Measurements from ENCODE around the gene MLH1.
"Not testable (repeated sequence)": the region's sequence is repeated elsewhere in the genome, so short reads cannot be mapped to it uniquely, and the experiment has no call there.

The MLH1 gene

GRCh38 chr3:37039161-37039846 lies 46.0 kb downstream of the MLH1 start:
- no peak for DNase-seq

- DNase-seq, result no peak
These were observed 46.9 kb downstream of the MLH1 start for GRCh38 chr3:37040231-37040630.

DNA sequence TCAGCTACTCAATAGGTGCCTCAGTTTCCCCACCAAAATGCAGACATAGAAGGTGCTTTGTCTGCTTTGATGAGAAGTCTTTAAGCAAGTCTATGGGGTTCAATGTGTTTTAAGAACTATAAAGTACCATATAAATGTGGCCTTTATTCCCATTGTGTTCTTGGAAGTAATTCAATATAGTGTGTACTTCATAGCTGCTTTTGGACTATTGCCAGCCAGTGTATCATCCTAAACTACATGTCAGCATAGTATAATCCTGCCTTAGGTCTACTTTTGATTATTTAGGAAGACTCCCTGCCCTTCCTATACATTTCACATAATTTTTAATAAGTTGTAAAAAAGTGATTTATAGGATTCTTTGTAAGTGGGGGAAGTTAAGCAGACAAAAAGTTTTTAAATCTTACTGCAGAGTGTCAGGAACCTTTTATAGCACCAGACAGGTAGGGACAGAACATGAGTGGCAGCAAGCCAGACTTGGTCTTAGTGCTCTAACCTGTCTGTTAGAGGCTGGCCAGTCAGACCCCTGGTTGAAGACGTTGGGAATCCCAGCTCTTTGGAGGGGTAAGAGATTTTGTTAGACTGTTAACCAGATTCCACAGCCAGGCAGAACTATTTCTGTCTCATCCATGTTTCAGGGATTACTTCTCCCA lies 48.4 kb downstream of the MLH1 start:
- no peak for DNase-seq

DNA sequence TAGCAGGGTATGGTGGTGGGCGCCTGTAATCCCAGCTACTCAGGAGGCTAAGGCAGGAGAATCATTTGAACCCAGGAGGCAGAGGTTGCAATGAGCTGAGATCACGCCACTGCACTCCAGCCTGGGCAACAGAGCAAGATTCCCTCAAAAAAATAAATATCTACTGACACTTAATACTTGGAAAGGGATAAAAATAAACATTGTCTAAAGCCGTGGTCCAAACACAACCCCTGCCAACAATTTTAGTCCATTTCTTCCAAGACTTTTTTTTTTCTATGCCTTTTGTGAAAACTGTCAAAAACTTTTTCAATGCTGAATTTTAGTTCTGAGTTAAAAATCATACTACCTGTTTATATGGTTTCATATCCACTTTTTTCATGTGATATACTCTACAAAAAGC lies 49.4 kb downstream of the MLH1 start:
- DNase-seq, result not testable (repeated sequence)

DNA sequence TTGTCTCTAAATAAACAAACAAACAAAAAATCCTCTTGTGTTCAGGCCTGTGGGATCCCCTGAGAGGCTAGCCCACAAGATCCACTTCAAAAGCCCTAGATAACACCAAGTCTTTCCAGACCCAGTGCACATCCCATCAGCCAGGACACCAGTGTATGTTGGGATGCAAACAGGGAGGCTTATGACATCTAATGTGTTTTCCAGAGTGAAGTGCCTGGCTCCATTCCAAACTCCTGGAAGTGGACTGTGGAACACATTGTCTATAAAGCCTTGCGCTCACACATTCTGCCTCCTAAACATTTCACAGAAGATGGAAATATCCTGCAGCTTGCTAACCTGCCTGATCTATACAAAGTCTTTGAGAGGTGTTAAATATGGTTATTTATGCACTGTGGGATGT lies 57.0 kb downstream of the MLH1 start:
- DNase-seq, result no peak

GRCh38 chr3:37052860-37053259 lies 59.5 kb downstream of the MLH1 start:
- no peak for DNase-seq

- no peak for DNase-seq
These were observed 60.0 kb downstream of the MLH1 start for GRCh38 chr3:37053337-37053736.

DNA sequence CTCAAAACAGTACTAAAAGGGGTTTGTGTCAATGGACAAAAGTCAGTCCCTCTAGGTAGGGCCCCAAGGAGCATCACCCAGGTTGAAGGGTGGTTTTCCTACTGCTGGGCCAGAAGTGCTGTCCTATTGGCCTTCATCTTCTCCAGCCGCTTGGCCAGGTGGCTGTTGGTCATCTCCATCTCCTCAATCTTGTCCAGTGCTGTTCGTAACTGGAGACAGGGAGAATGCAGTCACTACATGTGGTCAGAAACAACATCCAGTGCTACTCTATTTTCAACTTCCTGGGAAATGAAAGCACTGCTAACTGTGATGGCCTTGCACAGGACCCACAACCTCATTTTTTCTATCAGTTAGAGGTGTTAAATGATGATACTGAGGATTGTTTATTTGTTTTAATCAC lies 60.4 kb downstream of the MLH1 start:
- no peak for DNase-seq

GRCh38 chr3:37054370-37054769 lies 61.1 kb downstream of the MLH1 start:
- DNase-seq, result peak; percentile 80

- not testable (repeated sequence) for DNase-seq
These were observed 61.8 kb downstream of the MLH1 start for GRCh38 chr3:37055077-37055476.

GRCh38 chr3:37056826-37057225 lies 63.5 kb downstream of the MLH1 start:
- no peak for DNase-seq

DNA sequence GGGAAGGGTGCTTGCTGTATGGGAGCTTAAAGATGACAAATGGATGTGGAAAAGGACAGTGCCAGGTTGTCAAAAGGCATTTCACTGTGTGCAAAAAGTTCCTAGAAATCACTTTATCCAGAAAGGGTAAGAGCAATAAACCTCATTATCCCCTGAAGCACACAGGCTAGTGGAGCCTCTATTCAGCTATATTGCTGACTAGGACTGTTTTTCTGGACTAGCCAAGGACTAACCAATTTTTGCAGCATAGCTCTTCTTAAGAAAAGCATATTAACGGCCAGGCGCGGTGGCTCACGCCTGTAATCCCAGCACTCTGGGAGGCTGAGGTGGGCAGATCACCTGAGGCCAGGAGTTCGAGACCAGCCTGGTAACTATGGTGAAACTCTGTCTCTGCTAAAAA lies 64.8 kb downstream of the MLH1 start:
- DNase-seq, result no peak

DNA sequence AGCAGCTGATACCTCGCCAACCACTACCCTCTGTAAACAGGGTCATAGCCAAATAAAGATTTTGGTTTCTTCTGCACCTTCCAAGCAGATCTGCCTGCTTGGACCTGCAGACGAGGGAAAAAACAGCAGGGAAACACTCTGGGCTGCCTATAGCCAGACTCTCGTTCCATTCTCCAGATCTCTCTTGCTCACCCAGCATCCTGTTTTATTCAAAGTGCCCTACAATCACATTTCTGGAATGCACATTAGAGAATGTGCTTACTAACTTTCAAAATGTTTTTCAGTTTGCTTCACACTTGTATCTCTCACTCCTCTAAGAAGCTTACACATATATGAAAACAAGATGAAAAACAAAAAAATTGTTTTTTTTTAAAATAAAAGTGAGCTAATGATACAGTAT lies 71.4 kb downstream of the MLH1 start:
- peak; percentile 41 for DNase-seq

GRCh38 chr3:37067577-37067976 lies 74.3 kb downstream of the MLH1 start:
- no peak for DNase-seq

DNA sequence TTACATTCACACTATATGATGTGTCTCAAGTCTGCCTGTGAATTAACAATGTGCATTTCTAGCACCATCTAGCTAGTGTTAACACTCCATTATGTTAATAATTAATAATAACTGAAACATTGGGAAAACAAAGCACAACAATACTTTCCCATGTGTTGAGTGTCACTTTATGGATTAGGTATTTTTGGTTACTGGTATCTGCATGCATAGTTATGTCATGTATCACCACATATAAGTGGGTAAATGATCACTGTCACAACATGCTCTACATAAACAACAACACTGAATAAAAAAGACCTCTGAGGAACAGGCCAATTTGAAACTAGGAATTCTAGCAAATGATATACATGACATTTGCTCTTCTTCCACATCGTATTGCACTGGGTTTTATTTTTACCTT lies 74.7 kb downstream of the MLH1 start:
- DNase-seq, result no peak

GRCh38 chr3:37071921-37072320 lies 78.6 kb downstream of the MLH1 start:
- peak; percentile 80 for DNase-seq

- peak; percentile 95 for DNase-seq
These were observed 79.6 kb downstream of the MLH1 start for GRCh38 chr3:37072892-37073291.

DNA sequence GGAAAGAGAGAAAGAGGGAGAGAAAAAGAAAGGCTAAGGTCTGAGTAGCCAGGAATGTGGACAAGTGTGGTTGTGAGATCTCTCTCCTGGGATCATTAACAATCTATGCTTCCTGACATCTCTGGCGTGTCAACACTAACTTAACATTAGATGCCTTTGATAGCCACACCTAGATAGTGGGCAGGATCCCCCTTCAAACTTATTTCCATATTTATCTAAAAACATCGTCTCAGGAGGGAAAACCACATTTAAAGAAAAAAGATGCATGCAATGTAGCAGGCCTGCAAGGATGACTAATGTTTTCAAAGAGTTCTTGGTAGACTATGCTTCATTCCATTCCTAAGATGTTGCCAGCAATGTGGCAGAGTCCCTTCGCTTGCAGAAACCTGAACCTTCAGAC lies 80.9 kb downstream of the MLH1 start:
- peak; percentile 80 for DNase-seq

DNA sequence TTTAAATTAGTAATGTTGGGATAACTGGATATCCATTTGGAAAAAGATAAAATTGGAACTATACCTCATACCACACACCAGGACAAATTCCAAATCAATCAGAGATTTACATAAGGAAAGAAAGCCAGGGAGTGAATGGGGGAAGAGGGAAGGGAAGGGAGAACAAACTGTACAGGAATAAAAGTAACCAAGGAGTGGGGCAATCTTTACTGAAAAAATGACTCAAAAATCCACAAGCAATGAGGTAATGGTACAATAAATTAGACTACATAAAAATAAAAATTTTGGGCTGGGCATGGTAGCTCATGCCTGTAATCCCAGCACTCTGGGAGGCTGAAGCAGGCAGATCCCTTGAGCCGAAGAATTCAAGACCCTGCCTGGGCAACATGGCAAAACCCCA lies 82.6 kb downstream of the MLH1 start:
- no peak for DNase-seq

GRCh38 chr3:37082317-37082716 lies 89.0 kb downstream of the MLH1 start:
- DNase-seq, result no peak

DNA sequence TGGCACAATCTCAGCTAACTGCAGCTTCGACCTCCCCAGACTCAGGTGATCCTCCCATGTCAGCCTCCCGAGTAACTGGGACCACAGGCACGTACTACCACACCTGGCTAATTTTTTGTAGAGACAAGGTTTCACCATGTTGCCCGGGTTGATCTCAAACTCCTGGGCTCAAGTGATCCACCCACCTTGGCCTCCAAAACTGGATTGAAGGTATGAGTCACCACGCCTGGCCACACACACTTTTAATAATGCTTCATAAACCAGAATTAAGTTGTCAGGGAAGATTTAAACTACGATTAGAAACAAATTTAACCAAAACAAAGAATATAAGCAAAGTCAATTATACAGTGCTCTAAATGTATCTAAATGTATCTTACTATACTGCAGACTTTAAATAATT lies 93.6 kb downstream of the MLH1 start:
- no peak for DNase-seq

DNA sequence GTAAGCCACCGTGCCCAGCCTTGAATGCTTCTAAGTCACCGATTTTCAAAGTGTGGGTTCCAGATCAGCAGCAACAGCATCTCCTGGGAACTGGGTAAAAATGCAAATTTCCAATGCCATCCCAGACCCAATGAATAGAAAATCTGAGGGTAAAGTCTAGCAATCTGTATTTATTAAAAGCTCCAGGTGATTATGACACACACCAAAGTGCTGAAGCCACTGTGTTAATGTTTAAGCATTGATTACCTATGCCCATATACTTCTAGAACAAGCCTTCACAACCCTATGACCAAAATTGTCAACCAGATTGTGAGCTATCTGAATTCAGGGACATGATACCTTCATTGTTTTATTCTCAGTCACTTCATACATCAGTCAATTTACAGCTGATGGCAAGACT lies 94.6 kb downstream of the MLH1 start:
- no peak for DNase-seq

- no peak for DNase-seq
These were observed 99.2 kb downstream of the MLH1 start for GRCh38 chr3:37092484-37092883.

DNA sequence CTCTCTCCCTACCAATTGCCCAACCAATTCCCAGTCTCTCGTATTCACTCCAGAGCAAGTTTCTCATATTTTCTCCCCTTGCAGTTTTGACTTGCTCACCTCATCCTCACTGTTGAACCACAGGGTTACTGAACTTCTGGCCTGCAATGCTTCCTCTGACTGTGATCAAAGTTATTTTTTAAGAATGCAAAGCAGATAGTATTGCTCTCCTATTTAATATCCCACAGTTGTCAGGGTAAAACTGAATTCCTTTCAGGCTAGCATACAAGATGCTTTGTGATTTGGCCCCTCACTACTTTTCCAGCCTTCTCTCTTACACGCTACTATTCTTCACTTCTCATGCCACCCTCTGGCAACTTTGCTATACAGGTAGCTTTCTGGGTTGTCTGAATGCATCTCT lies 100.2 kb downstream of the MLH1 start:
- DNase-seq, result peak; percentile 26

GRCh38 chr3:37094636-37095035 lies 101.3 kb downstream of the MLH1 start:
- no peak for DNase-seq
